HG03066 (cell line): ENCODE measurements around the gene LRRC46.

Source experiments
- ATAC-seq: cut with Tn5 transposase; IDR thresholded peaks from one replicate; pipeline ENCODE4 v1.9.1; 2021; ENCODE audit warnings: low read depth; ENCODE audit not compliant: unreplicated experiment

The LRRC46 gene

DNA sequence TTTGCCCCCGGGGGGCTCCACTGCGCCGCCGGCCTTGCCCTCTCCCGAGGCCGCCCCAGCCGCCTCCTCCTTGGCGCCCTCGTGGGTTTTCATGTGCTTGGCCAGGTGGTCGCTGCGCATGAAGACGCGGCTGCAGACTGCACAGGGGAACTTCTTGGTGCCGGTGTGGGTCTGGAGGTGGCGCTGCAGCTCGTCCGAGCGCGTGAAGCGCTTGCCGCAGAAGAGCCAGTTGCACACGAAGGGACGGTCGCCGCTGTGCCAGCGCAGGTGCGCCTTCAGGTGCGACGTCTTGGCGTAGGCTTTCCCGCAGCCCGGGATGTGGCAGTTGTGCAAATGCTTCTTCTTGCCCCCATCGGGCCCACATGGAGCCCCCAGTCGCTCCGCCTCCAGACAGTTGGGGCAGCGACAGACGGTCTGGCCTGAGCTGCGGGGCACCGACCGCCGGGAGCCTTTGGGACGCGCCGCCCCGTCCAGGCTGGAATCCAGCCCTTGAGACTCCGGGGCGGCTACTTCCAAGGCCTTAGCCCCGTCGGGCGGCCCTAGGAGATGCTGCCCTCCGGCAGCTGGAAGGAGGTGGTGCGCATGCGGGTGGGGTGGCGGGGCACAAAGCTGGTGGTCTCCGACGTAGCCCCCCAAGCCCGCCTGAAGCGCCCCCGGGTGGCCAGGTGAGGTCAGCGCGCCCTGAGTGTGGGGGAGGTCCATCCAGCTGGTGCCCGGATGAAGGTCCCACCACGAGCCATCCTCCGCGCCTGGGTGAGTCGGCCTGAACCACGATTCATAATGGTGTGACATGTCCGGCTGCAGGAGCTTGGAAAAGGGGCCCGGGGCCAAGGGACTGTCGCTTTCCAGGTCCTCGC lies 16.1 kb downstream of the LRRC46 start:
- no peak for ATAC-seq

- no peak for ATAC-seq
Observed at GRCh38 chr17:47848198-47848513, 16.7 kb downstream of the LRRC46 start.

DNA sequence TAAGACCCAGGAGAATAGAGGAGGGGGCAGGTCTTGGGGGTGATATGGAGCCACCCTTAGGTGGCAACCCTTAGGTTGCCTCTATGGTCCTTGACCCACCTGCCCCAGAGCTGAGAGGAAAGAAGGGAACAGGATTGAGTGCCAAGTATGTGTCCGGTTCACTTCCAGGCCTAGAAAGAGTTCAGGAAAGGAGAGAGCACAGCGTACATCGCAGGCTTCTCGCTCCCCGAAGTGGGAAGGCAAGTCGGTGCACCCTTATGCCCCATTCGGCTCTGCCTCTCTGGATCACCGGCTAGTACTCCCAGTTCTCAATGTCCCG lies 18.9 kb downstream of the LRRC46 start:
- no peak for ATAC-seq

DNA sequence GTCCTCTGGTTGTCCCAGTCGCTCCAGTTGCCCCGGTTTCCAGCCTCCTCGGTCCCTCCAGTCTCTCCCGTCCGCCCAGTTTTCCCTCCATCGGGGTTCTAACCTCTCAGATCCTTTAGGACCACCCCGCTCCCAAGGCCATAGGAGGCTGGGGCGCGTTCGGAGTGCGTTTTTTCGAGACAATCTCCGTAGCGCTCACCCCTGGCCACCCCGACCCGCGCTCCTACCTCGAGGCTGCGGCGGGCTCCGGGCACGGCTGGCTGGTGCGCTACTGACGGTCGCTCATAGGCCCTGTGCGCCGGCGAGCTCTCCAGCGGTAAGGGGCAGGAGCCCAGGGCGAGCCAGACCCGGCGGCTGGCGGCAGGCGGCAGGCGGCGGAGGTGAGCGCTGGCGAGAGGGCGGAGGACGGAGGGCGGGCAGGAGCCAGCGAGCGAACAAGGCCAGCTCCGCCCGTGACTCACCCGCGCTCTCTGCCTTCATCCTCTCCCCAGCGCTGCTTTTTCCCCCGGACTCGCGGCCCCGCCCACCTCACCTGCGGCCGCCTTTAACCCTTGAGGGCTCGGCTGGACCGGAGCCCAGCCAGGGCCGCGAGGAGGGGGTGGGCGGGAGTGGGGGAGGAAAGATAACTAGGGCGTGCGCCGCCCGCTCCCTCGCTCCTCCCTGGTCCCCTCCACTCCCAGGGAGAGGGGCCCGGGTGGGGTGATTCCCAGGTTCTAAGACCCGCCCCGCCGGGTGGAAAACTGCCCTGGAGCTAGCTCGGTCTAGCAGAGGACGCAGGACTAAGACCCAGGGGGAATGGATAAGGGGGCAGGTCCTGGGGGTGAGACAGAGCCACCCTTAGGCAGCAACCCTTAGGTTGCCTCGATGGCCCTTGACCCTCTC lies 19.5 kb downstream of the LRRC46 start, which contains the start of gene SP6:
TSS of gene SP6 (minus strand) at position 472 of the 882 bp plus-strand sequence. CDS start 2,734 bp downstream, outside the sequence.
- ATAC-seq, result no peak

- ATAC-seq, result no peak
Observed at GRCh38 chr17:47851764-47852112, 20.3 kb downstream of the LRRC46 start.

DNA sequence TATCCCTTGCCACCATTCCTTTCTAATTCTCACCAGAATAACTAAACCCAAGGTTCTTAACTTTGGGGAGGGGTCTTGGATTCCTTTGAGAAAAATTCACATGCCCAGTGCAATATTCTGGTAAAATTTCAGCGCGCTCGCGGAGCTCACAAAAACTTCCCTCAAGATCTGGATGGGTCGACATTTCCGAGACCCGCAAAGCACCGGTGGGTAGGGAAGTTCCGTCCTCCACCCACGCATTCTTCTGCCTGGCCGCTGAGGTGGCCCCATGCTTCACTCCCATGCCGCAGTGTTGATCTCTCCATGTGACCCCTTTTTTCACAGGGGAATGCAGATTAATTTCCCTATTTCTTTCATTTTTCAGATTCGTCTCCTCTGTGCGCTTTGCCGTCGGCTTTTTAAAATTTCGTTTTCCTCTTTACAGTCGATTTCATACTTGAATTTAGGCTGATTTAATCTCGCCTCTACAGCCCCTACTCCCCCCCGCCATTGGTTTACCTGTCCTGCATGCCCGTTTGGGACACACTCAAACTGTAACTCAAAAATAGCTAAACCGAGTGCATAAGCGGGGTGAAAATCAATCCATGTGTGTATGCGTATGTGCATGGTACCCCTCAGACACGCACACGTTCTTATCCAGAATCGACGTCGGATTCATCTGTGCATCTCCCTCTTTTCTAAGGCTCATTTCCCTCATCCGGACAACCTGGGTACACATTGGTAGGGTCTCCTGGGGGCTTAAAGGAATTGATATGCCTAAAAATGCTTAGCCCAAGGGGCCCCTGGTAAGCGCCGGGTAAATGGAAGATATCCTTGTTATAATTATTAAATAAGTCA lies 20.9 kb downstream of the LRRC46 start:
- ATAC-seq, result no peak

DNA sequence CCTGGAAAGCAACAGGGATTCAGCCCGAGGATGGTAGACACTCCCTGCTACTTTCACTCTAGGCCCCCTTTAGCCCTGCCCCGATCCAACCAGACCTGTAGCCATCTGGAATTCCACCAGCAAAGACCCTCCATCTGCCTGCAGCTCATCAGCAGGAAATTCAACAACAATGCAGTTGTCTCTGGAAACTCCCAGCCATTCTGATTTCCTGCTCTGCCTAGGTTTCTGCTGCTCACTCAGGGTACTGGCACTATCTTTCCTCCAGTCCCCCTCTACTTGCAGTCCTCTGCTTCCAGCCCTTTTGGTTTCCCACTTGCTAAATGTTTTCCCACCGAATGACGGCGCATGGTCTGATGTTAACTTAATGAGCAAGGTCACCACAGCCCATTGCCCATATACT lies 22.1 kb downstream of the LRRC46 start:
- no peak for ATAC-seq

DNA sequence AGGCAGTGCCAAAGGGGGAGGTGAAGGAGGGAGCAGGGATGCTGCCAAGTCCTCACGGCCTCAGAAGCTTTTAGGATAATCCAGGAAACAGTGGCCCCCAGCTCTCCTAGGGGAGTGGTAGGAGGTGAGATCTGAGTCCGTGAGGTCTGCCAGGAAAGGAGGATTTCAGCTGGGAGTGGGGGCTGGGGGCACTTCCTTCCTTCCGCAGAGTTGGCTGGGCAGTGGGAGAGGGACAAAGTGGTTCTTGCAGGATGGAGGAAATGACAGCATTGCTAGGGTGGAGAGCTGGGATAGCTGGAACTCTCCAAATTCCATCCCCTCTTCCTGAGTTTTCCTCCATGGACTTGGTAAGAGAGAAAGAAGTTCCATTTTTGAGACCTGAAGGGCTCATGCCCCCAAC lies 24.3 kb downstream of the LRRC46 start:
- ATAC-seq, result no peak

DNA sequence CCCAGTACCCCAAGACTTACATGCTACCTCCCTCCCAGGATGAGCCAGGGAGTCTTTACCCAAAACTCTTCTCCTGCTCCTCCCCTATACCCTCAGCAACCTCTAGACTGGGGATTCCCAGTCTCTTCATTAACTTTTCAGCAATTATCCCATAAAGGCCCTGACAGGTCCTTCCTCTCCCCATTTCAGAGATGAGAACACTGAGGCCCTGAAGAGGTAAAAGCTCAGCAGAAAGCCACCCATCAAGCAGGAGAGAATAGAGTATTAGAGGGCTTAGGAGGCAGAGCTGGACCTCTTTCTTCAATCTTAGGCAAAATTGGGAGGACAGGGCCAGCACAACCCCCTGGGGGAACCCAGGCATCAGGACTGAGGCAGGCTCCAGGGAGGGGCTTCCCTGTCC lies 25.4 kb downstream of the LRRC46 start:
- ATAC-seq, result no peak

- ATAC-seq, result no peak
Observed at GRCh38 chr17:47857551-47858455, 26.3 kb downstream of the LRRC46 start.

- ATAC-seq, result no peak
Observed at GRCh38 chr17:47860386-47860785, 28.9 kb downstream of the LRRC46 start.

GRCh38 chr17:47862621-47863440 lies 31.4 kb downstream of the LRRC46 start:
- ATAC-seq, result no peak

GRCh38 chr17:47864791-47865216 lies 33.3 kb downstream of the LRRC46 start:
- no peak for ATAC-seq

DNA sequence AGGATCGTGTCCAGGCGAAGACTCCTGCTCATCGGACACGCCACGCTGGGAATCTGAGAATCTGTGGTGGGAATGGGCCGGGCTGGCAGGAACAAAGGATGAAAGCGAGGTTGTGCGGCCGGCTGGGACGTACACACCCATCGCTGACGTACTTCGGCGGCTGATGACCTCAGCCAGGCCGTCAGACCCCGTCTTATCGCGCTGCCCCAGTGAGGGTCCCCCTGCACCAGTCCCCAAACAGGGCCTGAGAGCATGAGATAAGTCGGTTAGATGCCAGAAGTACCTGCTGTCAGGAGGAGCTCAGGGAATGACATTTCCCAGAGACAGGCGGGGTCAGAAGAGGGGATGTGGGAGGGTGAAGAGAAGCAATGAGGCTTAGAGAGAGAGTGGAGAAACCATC lies 35.5 kb downstream of the LRRC46 start:
- no peak for ATAC-seq

DNA sequence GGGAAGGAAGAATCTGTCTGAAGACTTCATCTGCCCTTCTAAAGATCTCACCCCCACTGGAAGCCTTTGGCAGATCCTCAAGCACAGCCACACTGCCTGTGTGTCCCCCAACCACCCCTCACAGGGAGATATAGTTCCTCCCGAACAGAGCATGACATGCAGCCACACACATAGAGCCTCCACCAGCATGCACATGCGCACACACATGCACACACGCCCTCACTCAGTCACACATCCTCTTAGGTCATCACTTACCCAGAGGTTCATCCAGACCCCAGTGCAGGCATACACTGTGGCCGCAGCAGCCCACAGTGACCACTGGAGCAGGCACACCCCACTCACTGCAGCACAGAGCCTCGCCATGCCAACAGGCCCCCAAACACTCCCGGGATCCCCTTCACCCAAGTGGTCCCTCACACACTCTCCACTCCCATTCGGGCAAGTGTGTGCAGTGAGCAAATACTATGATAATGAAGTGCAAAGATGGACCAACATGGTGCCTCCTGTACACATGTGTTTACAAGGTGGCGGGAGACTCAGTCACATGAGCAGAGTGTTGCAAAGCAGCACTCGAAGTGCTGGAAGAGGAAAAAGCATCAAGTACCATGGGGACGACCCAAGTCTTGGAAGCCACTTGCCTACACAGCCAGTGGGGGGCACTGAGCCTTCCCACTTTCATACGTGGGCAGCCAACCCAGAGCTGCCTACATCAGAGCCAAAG lies 36.5 kb downstream of the LRRC46 start:
- no peak for ATAC-seq

DNA sequence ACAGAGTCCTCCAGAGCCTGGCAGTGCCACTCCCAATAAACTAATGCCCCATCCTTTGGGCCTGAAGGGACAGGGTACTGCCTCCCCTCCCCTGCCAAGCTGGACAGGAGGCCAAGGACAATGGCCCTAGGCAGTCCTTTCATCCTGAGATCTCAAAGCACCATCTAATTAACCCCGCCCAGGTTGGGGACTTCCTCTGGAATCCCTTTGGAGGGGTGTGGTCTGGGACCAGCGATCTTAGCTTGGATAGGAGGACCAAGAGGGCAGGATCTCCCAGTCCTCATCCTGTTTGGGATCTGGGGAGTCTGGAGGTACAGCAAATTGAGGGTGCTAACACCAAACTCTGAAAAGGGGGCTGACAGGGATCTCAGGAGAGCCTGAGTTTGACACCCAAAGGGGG lies 37.6 kb downstream of the LRRC46 start:
- no peak for ATAC-seq

DNA sequence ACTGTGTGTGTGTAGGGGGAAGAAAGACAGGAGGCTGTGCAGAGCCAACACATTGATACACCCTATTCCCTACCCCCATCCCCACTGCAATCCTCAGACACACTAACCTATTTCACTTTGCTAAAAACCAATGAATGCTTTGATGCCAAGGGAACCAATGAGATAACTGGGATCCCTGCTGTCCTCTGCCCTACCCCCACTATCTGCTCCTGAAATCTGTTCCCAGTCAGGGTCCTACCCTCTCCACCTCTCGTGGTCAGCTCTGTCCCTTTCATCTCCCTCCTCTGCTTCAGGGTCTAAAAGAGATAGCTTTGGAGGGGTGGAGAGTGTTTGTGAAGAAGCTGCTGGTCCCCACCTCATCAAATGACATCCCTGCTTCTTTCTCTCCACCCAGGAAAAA lies 38.6 kb downstream of the LRRC46 start:
- no peak for ATAC-seq

DNA sequence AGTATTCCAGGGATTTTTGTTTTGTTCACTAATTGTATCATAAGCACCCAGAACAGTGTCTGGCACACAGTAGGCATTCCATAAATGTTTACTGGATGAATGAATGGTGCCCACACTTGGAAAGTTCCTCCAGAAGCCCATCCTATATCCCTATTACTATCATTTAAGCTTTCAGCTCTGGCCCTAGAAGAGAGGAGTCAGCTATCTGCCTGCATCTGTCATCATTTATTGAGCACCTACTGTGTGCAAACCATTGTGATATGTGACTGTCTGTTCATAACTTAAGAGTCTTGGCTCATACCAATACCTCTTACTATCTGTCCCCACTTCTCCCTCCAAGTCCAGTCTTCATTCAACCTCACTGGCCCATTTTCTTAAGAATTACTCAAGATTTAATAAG lies 39.6 kb downstream of the LRRC46 start:
- no peak for ATAC-seq
